Activated CD8-positive, alpha-beta memory T cell treated with anti-CD3 and anti-CD28 coated beads for 36 hours (primary cell): Measurements from ENCODE around the gene FHOD3. TPM values are rescaled to one million over a fixed set of nuclear protein-coding genes. Genes with fewer than 3 reads are reported as not detected.
"Not testable (repeated sequence)": the region's sequence is repeated elsewhere in the genome, so short reads cannot be mapped to it uniquely, and the experiment has no call there.

ENCODE experiments used
- CTCF ChIA-PET: fragments of 350-600 bp; sonication (Branson Sonifier 250); formaldehyde crosslinking; loops from one replicate; lab custom pipeline; 2021; ENCODE audit warnings: antibody characterized with exemption; lab: Charles Lee
- POLR2A ChIA-PET: fragments of 350-600 bp; sonication (Branson Sonifier 250); formaldehyde crosslinking; loops from one replicate; lab custom pipeline; 2021; ENCODE audit warnings: antibody characterized with exemption; lab: Charles Lee
- total RNA-seq, 2 experiments: library from RNA; stranded (reverse); gene quantifications; one replicate each; pipeline ENCODE4 v1.2.3, GENCODE V29; 2021

Gene FHOD3
- total RNA-seq, 2 experiments from 2014 or later, result not detected

DNA sequence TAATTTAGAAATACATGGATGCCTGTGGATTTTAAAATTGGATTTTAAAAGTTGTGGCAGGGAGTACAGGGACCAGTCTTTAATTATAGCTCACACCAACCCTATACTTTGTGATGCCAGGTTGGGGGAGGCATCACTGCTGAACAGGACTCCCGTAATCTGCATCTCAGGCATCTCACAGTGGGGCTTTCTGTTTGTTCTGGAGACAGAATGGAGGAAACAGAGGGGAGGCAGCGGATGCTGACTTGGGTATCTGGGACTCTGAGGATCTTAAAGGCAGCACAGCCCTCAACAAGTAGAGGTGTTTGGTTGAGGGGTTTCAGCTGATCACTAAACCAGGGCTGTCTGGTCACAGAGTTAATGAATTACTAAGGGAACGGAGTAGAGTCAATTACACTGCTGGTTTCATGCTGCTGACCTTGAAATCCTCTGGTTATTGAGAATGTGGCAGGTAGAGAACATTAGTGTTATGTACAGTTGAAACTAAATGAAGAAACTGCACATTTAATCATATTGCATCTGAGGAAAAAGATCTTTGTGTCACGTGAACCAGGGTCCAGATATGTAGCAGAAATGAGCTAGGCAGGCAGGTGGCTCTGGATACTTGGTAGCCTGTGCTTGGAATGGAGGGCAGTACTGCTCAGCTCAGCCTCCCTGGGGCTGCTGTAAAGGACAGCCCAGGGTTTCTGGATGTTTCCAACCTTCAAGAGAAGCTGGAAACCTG lies 40.3 kb downstream of the FHOD3 start:
- CTCF ChIA-PET, result no interaction called here
- POLR2A ChIA-PET, result no interaction called here

DNA sequence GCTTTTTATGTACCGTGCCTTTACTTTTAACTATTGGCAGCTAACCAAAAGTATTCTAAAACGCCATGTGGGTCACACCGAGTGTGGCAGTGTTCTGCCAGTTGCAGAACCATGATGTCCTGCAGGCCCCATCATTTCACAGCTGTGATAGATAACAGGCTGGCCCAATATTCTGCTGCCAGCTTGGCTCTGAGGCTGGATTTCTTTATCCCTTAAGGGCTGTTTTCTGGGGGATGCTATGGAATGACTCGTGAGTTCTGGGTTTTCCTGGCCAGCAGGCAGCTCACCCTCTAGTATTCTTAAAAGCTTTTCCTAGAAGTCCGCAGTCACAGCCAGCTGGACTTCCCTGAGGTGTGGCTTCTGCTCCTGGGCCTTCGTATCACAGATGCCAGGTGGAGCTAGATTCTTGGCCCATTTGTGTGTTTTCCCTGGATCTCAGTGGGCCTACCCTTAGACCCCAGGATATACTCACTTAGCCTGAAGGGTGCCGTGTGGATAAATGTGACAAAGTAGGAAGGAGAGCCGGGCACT lies 41.0 kb downstream of the FHOD3 start:
- ChIA-PET POLR2A (no interaction called here), CTCF (no interaction called here)

DNA sequence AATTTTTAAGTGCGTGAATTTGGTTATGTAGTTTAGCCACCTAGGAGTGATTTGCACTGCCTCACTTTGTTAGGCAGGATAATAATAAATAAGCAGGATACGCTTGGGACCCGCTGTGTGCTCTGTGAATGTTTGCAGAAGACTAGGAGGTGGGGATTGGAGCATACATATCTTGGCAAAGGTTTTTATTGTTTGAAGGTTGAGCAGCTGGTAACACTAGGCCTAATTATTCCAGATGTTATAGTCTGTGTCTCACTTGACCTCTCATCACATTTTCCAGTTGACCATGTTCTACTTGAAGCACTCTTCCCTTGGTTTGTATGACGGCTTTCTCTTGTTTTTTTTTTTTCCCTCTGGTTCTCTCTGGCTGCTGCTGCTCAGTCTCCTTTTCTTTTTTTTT lies 42.7 kb downstream of the FHOD3 start:
- ChIA-PET POLR2A (no interaction called here), CTCF (no interaction called here)

DNA sequence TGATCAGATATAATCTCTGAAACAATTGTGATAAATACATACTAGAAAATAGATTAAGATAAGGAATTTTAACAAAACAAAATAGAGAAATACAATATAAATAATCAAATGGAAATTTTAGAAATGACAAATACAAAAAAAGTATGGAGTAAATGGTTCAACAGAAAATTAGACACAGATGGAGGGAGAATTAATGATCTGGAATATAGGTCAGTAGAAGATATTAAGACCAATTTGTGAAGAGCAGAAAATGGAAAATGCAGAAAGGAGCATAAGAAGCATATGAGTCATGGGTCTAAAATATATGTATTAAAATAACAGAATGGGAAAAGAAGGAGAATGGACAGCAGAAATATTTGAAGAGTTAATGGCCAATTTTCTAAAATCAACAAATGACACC lies 44.4 kb downstream of the FHOD3 start:
- ChIA-PET CTCF (no interaction called here), POLR2A (no interaction called here)

DNA sequence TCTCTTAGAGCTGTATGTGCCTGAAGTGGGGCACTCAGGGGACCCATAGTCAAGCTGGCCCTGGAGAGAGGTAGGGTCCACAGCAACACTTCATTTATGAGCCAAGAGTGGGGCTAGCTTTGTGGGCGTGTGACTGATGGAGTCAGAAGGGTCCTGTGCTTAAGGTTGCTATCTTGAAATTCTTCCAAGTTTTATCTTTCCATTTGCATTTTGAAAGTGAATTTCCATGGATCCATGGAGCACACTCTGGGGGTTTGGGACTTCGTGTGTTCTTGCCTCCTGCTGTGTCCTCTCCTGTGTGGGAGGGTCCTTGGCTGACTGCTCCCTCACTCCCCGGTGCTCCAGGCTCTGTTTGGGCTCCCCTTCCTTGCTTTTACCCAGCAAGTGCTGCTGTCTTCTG lies 50.8 kb downstream of the FHOD3 start:
- POLR2A ChIA-PET, result no interaction called here
- CTCF ChIA-PET, result no interaction called here

DNA sequence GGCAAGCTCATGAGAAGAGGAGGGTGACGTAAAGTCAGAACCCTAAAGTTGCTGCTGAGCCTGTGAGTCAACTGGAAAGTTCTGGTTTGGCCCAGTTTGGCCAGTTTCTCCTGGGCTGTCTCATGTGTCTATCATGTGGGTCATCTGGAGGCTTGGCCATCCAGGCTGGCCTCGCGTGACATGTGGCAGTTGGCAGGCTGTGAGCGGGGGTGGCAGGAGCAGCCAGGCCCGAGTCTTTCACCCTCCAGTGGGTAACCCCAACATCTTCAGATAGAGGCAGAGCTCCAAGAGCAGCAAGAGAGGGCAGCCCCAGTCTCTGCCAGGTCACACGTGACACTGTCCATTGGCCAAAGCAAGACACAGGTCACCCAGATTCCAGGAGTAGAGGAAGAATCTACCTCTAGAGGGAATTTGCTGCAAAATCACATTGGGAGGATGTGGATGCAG lies 51.5 kb downstream of the FHOD3 start:
- CTCF ChIA-PET, result no interaction called here
- POLR2A ChIA-PET, result no interaction called here

DNA sequence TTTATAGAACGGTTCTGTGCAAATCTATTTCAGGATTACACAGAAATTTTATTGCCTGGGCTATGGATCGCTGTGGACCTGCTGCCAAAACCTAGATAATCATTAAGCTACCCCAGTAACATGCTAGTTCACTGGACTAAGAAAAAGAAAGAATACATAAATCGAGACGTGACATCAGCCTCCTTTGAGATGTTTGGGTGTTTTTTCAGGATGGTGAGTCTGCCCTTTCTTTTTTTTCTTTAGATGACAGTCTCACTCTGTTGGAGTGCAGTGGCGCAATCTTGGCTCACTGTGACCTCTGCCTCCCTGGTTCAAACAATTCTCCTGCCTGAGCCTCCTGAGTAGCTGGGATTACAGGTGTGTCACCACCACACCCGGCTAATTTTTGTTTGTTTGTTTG lies 52.0 kb downstream of the FHOD3 start:
- ChIA-PET CTCF (no interaction called here), POLR2A (no interaction called here)

DNA sequence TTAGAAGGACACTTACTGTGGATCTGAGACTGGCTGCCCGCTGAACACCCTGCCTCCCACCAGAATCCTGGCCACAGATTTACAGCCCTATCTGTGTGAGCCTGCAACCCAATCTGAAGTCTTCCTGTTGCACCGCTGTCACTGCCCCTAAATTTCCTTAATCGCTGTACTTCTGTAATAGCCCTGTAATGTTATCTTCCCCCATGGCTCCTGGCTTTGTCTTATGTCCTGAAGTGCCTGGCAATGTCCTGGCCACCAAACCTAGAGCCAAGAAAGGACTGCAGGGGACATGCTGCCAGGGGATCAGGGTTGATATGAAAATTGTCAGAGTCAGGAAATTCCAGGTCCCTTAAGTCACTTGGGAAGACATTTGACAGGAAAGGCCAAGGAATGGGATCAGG lies 52.7 kb downstream of the FHOD3 start:
- POLR2A ChIA-PET, result no interaction called here
- CTCF ChIA-PET, result no interaction called here

DNA sequence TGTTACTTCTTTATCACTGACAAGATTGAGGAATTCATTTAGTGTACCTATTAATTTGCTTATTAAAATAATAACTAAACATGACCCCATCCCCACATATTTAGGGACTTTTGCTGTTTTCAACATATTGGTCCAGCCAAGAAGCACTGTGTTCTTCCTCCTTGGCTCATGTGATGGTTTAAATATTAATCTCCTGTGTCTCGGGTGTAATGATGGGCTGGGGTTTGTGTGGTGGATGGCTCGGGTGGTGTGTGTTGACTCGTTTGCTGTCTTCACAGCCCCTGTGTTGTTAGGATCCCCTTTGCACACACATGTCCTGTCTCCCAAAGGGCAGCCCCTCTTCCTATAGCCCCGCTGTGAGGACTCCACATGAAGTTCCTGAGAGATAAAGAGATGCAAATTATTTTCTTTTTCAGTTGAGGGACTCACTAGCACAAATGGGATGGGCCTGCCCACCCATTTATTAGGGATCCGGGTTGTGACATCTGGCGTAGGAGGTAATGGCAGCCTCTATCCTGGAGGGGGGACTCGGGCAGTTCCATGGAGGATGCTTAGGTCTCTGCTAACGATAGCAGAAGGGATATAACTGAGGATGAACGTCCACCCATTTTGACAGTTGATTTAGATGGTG lies 53.4 kb downstream of the FHOD3 start:
- POLR2A ChIA-PET, result no interaction called here
- CTCF ChIA-PET, result no interaction called here

DNA sequence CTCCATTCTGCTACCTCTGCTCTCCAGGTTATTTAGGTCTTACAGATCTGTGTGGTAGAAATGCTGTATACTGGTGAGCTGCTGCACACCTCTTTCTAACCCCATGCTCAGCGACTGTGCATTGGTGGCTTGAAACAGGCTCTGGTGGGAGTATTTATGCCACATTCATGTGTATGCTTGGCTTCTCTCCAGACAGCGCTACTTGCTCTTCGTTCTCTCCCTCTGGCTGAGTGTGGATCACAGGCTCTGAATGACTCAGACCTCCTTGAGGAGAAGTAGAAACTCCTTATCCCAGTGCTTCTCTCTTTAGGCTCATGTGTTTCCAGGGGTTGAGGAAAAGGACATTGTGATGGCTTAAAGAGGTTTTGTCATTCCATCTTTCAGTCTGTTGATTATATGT lies 54.9 kb downstream of the FHOD3 start:
- ChIA-PET CTCF (no interaction called here), POLR2A (no interaction called here)

DNA sequence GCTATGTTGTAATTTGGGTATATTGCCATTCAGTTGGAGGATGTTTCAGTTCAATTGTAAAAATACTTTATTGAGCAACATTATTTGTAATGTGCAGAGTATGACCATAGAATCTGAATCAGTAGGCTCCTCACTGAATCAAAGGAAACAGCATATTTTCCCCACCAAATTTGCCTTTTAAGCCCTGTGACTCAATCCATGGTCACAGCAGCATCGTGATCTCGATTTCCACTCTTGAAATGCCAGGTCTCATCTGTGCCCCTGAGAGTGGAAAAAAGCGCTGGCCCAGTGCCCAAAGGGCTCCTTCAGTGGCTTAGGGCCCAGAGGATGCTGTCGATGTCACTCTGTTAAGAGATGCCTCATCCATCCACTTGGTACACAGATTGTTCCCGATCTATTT lies 57.5 kb downstream of the FHOD3 start:
- ChIA-PET POLR2A (no interaction called here), CTCF (no interaction called here)

DNA sequence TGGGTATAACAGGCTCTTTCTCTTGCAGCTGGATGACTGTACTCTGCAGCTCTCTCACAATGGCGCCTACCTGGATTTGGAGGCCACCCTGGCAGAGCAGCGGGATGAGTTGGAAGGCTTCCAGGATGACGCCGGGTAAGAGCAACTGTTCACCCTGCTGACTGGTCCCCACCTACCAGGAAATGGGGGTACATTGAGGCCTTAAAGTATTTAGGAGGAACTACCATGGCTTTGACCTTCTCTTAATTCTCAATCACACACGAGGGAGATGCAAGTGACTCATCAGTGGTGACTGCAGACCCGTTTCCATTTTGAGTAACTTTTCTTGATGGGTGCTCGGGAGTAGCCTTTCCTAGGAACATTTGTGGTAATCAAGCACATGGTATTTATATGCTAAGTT lies 58.0 kb downstream of the FHOD3 start:
- ChIA-PET POLR2A (no interaction called here), CTCF (no interaction called here)

DNA sequence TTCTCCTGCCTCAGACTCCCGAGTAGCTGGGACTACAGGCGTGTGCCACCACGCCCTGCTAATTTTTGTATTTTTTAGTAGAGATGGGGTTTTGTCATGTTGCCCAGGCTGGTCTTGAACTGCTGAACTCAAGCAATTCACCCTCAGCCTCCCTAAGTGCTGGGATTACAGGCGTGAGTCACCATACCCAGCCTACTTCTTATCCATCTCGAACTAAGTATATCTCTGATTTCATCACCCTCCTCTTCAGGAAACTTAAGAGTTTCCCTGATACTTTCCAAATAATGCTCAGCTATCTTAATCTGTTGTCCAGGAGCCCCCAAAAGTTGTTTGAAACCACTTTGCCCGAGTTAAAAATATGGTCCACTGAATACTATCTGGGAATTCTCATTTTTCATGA lies 59.2 kb downstream of the FHOD3 start:
- CTCF ChIA-PET, result interaction anchor here (0.5 kb wide), 1 partner anchor 834 kb away, joined by 3 read pairs; no protein-coding TSS in a partner anchor

DNA sequence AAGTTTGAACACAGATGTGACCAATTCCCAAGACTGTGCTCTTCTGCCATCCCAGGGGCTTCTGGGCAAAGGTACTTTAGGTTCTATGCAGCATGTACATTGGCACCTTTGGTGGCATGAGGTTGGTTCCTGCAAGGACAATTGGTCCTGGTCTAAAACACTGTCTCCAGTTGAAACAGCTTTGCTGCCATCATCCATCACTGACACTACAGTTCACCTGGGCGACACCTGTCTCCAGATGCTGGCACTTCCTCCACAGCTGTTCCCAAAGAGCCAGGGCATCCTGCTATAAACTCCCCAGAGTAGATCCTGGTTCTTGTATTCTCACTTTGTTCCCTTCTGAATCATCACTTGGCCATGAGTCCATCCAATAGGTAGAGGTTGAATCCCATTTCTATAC lies 60.6 kb downstream of the FHOD3 start:
- ChIA-PET CTCF (no interaction called here), POLR2A (no interaction called here)

More for the DNA sequence above, 59.2 kb downstream of the FHOD3 start:
- POLR2A ChIA-PET, result not testable (repeated sequence)

DNA sequence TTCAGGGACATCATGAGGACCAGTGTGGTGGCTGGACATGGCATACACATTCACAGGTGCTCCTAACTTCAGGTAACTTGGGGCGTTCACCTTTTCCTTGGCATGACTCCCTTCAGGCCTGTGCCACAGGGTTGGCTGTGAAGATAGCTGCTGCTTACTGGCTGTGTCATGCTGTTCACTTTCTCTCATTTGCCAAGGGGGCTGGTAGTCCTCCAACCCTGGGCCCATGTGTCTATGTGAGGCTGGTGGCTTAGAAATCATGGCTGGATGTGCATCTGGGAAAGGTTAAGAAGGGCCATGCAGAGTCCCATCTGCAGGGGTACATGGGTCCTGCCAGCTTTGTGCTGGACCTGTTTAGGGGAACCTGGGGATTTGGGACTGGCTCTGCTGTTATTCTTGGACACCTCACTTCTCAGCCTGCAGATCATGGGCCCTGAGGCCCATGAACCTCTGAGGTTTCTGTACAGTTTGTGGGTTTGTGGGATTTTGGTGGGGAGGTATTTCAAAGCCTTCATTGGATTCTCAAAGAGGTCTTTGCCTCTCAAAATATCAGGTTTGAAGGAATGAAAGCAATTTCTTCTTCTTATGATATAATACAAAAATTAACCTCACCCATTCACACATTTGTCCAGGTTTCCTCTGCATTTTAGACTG lies 62.9 kb downstream of the FHOD3 start:
- POLR2A ChIA-PET, result no interaction called here
- CTCF ChIA-PET, result no interaction called here

DNA sequence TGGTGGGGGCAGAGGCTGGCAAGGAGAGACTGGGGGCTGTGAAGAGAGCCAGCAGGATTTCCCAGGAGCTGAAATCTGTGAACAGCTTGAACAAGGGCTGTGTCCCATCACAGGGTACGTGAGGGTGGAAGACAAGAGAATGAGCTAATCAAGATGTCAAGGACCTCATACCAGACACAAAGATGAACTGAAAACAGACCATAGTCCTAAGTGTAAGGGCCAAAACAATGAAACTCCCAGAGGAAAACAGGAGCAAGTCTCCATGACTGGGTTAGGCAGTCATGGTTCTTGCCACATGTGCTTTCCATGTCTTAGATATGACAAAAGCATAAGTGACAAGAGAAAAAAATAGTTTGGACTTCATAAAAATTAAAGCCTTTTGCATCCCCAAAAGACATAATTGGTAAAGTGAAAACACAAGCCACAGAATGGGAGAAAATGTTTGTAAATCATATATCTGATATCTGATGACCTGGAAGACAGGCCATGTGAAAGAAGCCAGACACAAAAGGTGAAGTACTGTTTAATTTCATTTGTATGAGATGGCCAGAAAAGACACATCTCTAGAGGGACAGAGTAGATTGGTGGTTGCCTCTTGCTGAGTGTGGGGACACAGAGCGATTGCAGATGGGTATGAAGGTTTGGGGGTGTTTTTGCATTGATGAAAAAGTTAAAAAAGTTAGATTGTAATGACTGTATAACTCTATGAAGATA lies 67.6 kb downstream of the FHOD3 start:
- ChIA-PET CTCF (no interaction called here), POLR2A (no interaction called here)

DNA sequence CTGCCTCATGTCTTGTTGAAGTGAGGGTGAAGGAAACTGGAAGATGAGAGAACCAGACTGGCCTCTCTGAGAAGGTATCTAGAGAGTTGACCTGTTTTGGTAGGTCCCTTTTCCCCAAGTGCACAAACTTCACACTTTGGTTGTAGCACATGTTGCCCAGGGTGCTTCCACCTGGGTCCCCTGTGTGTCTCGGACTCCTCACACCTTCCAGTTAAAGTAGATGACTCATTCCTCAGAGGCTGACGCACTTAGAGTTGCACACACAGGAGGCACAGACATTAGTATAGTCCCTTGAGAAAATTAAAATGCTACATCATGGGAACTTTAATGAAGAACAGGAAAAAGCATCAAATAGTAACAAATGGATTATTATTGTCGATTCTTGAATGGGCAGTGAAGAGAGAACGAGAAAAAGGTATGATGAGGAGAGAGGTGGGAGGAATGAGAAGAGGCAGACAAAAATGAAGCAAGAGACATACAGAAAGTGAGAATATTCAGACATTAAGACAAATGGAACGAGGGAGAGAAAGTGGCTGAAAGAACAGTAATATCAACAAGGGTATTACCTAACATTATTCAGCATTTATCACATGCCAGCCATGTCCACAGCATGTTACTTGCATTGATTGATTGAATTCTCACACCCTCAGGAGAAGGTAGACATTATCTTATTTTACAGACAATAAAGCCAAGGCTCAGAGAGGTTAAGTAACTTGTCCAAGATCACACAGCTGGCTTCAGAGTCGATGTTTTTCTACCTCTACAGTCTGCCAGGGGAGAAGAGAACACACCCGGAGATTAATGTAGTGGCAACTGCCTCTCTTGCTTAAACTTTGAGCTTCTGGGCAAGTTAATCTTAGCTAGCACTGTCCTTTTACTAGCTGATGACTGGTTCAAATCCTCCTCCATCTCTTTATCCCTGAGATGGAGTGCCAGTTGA lies 68.6 kb downstream of the FHOD3 start:
- CTCF ChIA-PET, result no interaction called here

DNA sequence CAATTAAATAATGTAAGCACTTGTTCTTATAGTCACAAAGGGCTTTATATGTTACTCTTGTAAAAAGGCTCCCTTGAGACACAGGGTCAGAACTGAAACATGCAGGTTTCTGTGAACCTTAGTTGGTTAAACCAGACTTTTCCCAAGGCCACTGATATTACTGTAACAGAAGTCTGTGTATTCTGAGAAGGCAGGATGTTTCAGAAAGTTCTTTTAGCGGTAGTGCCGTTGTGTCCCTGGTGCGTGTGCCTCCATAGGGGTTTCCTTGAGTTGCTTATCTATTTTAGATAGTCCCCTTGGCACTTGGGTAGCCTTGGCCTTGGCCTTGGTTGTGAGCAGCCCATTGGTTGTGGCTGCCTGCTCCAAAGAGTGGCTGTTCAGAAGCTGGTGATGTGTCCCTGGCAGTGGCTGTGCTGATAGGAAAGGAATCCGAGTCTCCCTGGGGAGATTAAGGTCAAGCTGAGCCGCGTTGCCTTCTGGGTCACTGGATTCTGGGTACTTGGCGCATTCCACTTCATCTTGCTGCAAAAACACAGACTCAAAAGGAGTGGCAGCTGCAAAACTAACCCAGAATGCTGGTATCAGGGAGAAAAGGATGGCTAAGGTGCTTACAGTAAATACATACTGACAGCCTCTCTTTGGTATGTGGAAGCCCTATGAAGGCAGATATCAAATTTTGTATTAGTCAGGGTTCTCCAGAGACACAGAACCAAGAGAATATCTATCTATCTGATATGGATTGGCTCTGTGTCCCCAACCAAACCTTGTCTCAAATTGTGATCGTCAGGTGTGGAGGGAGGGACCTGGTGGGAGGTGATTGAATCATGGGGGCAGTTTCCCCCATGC lies 69.7 kb downstream of the FHOD3 start:
- POLR2A ChIA-PET, result interaction anchor here (0.6 kb wide), 1 partner anchor 28 kb away, joined by 4 read pairs; no protein-coding TSS in a partner anchor
- CTCF ChIA-PET, result no interaction called here

More for the DNA sequence above, 68.6 kb downstream of the FHOD3 start:
- POLR2A ChIA-PET, result interaction anchor here (0.6 kb wide), 1 partner anchor 29 kb away, joined by 4 read pairs; no protein-coding TSS in a partner anchor
